K562 (cell line): ENCODE data around the gene CRYBG1.

Experiments used
- EP300 ChIP-seq: IDR thresholded peaks from 2 replicates; pipeline ENCODE4 v1.6.1; 2012; ENCODE audit warnings: low read length, improper control_type of control experiment
- FOXM1 ChIP-seq, 2 experiments: fragments of 450-650 bp in 1 of 2; sonication (generic) in 1 of 2; formaldehyde crosslinking in 1 of 2; IDR thresholded peaks; 2 replicates each; pipeline versions ENCODE4 v1.6.1 to v1.9.0; 2017 to 2022; ENCODE audit warnings: low read depth in 2 of 2, mild to moderate bottlenecking in 2 of 2, missing genetic modification reagents in 1 of 2, moderate library complexity in 1 of 2
- MNT ChIP-seq, 2 experiments: fragments of 450-650 bp; conservative IDR thresholded peaks; 2 replicates each; pipeline ENCODE4 v1.6.1; 2017; ENCODE audit warnings: mild to moderate bottlenecking in 2 of 2, moderate library complexity in 2 of 2
- NRF1 ChIP-seq, 2 experiments: fragments of 450-650 bp; IDR thresholded peaks in 1 of 2; conservative IDR thresholded peaks in 1 of 2; 2 replicates each; pipeline ENCODE4 v1.6.1; 2014; ENCODE audit warnings: mild to moderate bottlenecking in 2 of 2
- RAD21 ChIP-seq, 2 experiments: fragments of 250-450 bp in 1 of 2; fragments of 450-650 bp in 1 of 2; sonication (Bioruptor Pico) in 1 of 2; formaldehyde crosslinking in 1 of 2; IDR thresholded peaks in 1 of 2; conservative IDR thresholded peaks in 1 of 2; 2 replicates each; pipeline versions ENCODE4 v1.4.0 to v1.8.0; 2020 to 2022; ENCODE audit warnings: mild to moderate bottlenecking in 2 of 2, moderate library complexity in 1 of 2
- RCOR1 ChIP-seq, 2 experiments: IDR thresholded peaks; 2 replicates each; pipeline ENCODE4 v1.6.1; 2012; ENCODE audit warnings: low read depth in 2 of 2, low read length in 2 of 2, borderline replicate concordance in 1 of 2, improper control_type of control experiment in 1 of 2
- TCF7L2 ChIP-seq: fragments of 150-350 bp; IDR thresholded peaks from 2 replicates; pipeline ENCODE4 v1.6.1; 2016; ENCODE audit warnings: low read depth, mild to moderate bottlenecking, low read length, moderate library complexity
- ZNF12 ChIP-seq: sonication (generic); formaldehyde crosslinking; IDR thresholded peaks from 2 replicates; pipeline ENCODE4 v1.4.0; 2020; ENCODE audit warnings: mild to moderate bottlenecking, missing genetic modification reagents
- ZNF184 ChIP-seq: sonication (generic); formaldehyde crosslinking; IDR thresholded peaks from 2 replicates; pipeline ENCODE4 v1.5.0; 2020; ENCODE audit warnings: missing genetic modification reagents
- ZNF274 ChIP-seq: IDR thresholded peaks from 2 replicates; pipeline ENCODE4 v1.6.1; 2011; ENCODE audit warnings: low read depth, mild to moderate bottlenecking, low read length, moderate library complexity, borderline replicate concordance
- TF ChIP-seq, protein P1 (sequence below), 3 experiments: IDR thresholded peaks in 2 of 3; conservative IDR thresholded peaks in 1 of 3; 2 replicates each; pipeline ENCODE4 v1.5.1; 2011 to 2012; ENCODE audit warnings: low read length in 3 of 3, mild to moderate bottlenecking in 3 of 3, control low read depth in 2 of 3, improper control_type of control experiment in 1 of 3, inconsistent platforms in 1 of 3, low read depth in 1 of 3, mixed read lengths in 1 of 3, moderate library complexity in 1 of 3; ENCODE audit not compliant: insufficient read depth in 2 of 3
- TF ChIP-seq, protein P2 (sequence below), 2 experiments: fragments of 450-650 bp; formaldehyde crosslinking in 1 of 2; IDR thresholded peaks; 2 replicates each; pipeline versions ENCODE4 v1.4.0 to v1.6.1; 2014 to 2020; ENCODE audit warnings: mild to moderate bottlenecking in 2 of 2, borderline replicate concordance in 1 of 2, low read depth in 1 of 2
- TF ChIP-seq, protein P3 (sequence below): sonication (generic); formaldehyde crosslinking; IDR thresholded peaks from 2 replicates; pipeline ENCODE4 v1.8.1; 2022; ENCODE audit warnings: missing genetic modification reagents

- TF ChIP-seq RCOR1 (IDR thresholded peaks at IDR 0.05; ENCODE audit: borderline replicate concordance in 1 of 2, low read depth in 2 of 2, low read length in 2 of 2), result no peak
- TF ChIP-seq TCF7L2, result no peak
- TF ChIP-seq NRF1 (conservative IDR thresholded peaks at IDR 0.05 in 1 of 2, IDR thresholded peaks at IDR 0.05 in 1 of 2), result no peak
- no peak for TF ChIP-seq FOXM1 (IDR thresholded peaks at IDR 0.05; ENCODE audit: low read depth)
- TF ChIP-seq FOXM1 (CRISPR knock-in tag; IDR thresholded peaks at IDR 0.05; ENCODE audit: low read depth), result no peak
- 0 out of 4 replicates have a peak, but pooled peaks of 1 of the 2 experiments have one; percentile 30 for TF ChIP-seq MNT (conservative IDR thresholded peaks at IDR 0.05)
- TF ChIP-seq ZNF274, result no peak
- TF ChIP-seq ZNF184, result no peak
- no peak for TF ChIP-seq RAD21 (CRISPR knock-in tag; conservative IDR thresholded peaks at IDR 0.05 in 1 of 2, IDR thresholded peaks at IDR 0.05 in 1 of 2)
- no peak for TF ChIP-seq EP300
- TF ChIP-seq, protein P1, sequence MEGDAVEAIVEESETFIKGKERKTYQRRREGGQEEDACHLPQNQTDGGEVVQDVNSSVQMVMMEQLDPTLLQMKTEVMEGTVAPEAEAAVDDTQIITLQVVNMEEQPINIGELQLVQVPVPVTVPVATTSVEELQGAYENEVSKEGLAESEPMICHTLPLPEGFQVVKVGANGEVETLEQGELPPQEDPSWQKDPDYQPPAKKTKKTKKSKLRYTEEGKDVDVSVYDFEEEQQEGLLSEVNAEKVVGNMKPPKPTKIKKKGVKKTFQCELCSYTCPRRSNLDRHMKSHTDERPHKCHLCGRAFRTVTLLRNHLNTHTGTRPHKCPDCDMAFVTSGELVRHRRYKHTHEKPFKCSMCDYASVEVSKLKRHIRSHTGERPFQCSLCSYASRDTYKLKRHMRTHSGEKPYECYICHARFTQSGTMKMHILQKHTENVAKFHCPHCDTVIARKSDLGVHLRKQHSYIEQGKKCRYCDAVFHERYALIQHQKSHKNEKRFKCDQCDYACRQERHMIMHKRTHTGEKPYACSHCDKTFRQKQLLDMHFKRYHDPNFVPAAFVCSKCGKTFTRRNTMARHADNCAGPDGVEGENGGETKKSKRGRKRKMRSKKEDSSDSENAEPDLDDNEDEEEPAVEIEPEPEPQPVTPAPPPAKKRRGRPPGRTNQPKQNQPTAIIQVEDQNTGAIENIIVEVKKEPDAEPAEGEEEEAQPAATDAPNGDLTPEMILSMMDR (IDR thresholded peaks at IDR 0.05 in 2 of 3, conservative IDR thresholded peaks at IDR 0.05 in 1 of 3; ENCODE audit: insufficient read depth in 2 of 3, low read depth in 1 of 3, low read length in 3 of 3), result no peak
- TF ChIP-seq, protein P2, sequence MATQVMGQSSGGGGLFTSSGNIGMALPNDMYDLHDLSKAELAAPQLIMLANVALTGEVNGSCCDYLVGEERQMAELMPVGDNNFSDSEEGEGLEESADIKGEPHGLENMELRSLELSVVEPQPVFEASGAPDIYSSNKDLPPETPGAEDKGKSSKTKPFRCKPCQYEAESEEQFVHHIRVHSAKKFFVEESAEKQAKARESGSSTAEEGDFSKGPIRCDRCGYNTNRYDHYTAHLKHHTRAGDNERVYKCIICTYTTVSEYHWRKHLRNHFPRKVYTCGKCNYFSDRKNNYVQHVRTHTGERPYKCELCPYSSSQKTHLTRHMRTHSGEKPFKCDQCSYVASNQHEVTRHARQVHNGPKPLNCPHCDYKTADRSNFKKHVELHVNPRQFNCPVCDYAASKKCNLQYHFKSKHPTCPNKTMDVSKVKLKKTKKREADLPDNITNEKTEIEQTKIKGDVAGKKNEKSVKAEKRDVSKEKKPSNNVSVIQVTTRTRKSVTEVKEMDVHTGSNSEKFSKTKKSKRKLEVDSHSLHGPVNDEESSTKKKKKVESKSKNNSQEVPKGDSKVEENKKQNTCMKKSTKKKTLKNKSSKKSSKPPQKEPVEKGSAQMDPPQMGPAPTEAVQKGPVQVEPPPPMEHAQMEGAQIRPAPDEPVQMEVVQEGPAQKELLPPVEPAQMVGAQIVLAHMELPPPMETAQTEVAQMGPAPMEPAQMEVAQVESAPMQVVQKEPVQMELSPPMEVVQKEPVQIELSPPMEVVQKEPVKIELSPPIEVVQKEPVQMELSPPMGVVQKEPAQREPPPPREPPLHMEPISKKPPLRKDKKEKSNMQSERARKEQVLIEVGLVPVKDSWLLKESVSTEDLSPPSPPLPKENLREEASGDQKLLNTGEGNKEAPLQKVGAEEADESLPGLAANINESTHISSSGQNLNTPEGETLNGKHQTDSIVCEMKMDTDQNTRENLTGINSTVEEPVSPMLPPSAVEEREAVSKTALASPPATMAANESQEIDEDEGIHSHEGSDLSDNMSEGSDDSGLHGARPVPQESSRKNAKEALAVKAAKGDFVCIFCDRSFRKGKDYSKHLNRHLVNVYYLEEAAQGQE (IDR thresholded peaks at IDR 0.05; ENCODE audit: borderline replicate concordance), result no peak
- TF ChIP-seq, protein P2 (CRISPR knock-in tag; IDR thresholded peaks at IDR 0.05; ENCODE audit: low read depth), result no peak
- TF ChIP-seq, protein P3, sequence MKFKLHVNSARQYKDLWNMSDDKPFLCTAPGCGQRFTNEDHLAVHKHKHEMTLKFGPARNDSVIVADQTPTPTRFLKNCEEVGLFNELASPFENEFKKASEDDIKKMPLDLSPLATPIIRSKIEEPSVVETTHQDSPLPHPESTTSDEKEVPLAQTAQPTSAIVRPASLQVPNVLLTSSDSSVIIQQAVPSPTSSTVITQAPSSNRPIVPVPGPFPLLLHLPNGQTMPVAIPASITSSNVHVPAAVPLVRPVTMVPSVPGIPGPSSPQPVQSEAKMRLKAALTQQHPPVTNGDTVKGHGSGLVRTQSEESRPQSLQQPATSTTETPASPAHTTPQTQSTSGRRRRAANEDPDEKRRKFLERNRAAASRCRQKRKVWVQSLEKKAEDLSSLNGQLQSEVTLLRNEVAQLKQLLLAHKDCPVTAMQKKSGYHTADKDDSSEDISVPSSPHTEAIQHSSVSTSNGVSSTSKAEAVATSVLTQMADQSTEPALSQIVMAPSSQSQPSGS (CRISPR knock-in tag), result no peak
- TF ChIP-seq ZNF12 (CRISPR knock-in tag), result no peak
These were observed 42.5 kb upstream of the CRYBG1 start for GRCh38 chr6:106318061-106318460.
